A549 (cell line): ENCODE results near the gene DYNLT2. TPM values are rescaled to one million over a fixed set of nuclear protein-coding genes. Genes with fewer than 3 reads are reported as not detected.

Experiments
- ATAC-seq, 2 experiments: fragments of 200-7000 bp in 1 of 2; fragments of >200 bp in 1 of 2; cut with Nextera tagmentation in 1 of 2; cut with Tn5 transposase in 1 of 2; 3 replicates each; pipeline versions ENCODE4 v1.8.0 to v1.9.1; 2018 to 2020; ENCODE audit warnings: mild to moderate bottlenecking in 1 of 2, moderate library complexity in 1 of 2
- CTCF ChIA-PET: fragments of 300-600 bp; sonication (Branson Sonifier 250); formaldehyde crosslinking; extraction: SDS; loops from one replicate; lab custom pipeline; 2021; ENCODE audit warnings: antibody characterized with exemption, inconsistent platforms; lab: Yijun Ruan, JAX
- POLR2A ChIA-PET: fragments of 350-600 bp; formaldehyde crosslinking; extraction: SDS; loops from one replicate; lab custom pipeline; 2021; ENCODE audit warnings: antibody characterized with exemption, inconsistent platforms; lab: Yijun Ruan, JAX
- DNase-seq, 2 experiments: peaks; one replicate each; pipeline versions ENCODE4 v3.0.0 to v3.0.0-alpha.2; 2011 to 2016; ENCODE audit warnings: low read depth in 1 of 2, low spot score in 1 of 2
- FAIRE-seq: peaks from 2 replicates; lab custom pipeline; 2011; peaks lifted over from hg19 to GRCh38; lab: Jason Lieb, UNC
- H3K27ac ChIP-seq, 2 experiments: fragments of >200 bp; sonication (Bioruptor Twin); formaldehyde crosslinking; 3 replicates each; pipeline ENCODE4 v1.5.1; 2016 to 2017
- H3K4me1 ChIP-seq: fragments of >200 bp; sonication (Bioruptor Twin); formaldehyde crosslinking; 3 replicates; pipeline ENCODE4 v1.6.1; 2016
- H3K4me2 ChIP-seq: fragments of >200 bp; sonication (Bioruptor Twin); formaldehyde crosslinking; 3 replicates; pipeline ENCODE4 v1.6.1; 2016
- H3K4me3 ChIP-seq: fragments of >200 bp; sonication (Bioruptor Twin); formaldehyde crosslinking; 3 replicates; pipeline ENCODE4 v1.5.1; 2016
- H3K9me3 ChIP-seq: fragments of >200 bp; sonication (Bioruptor Twin); formaldehyde crosslinking; 3 replicates; pipeline ENCODE4 v1.6.1; 2016
- ATOH8 ChIP-seq: fragments of 250-450 bp; sonication (Bioruptor Pico); IDR thresholded peaks from 2 replicates; pipeline ENCODE4 v1.5.0; 2020; ENCODE audit warnings: low read depth, mild to moderate bottlenecking, moderate library complexity
- BHLHE40 ChIP-seq: IDR thresholded peaks from 2 replicates; pipeline ENCODE4 v1.6.1; 2012; ENCODE audit warnings: low read depth, low read length, inconsistent platforms
- CBX2 ChIP-seq: fragments of 200-600 bp; sonication (generic); IDR thresholded peaks from 2 replicates; pipeline ENCODE4 v1.6.1; 2016; ENCODE audit warnings: low read depth, mild to moderate bottlenecking, borderline replicate concordance
- CEBPB ChIP-seq, 2 experiments: fragments of >200 bp in 1 of 2; sonication (Bioruptor Twin) in 1 of 2; formaldehyde crosslinking in 1 of 2; IDR thresholded peaks; 2 replicates each; pipeline ENCODE4 v1.6.1; 2012 to 2016
- CHD2 ChIP-seq: fragments of 150-350 bp; IDR thresholded peaks from 2 replicates; pipeline ENCODE4 v1.6.1; 2014; ENCODE audit warnings: low read length; ENCODE audit not compliant: partially characterized antibody
- EHMT2 ChIP-seq: fragments of 200-600 bp; sonication (generic); IDR thresholded peaks from 2 replicates; pipeline ENCODE4 v1.6.1; 2016; ENCODE audit warnings: antibody characterized with exemption, low read depth, mild to moderate bottlenecking, moderate library complexity
- ESRRA ChIP-seq: fragments of 150-350 bp; IDR thresholded peaks from 2 replicates; pipeline ENCODE4 v1.6.1; 2014; ENCODE audit warnings: mild to moderate bottlenecking, low read length, borderline replicate concordance
- FOSB ChIP-seq: fragments of 250-450 bp; sonication (Bioruptor Pico); IDR thresholded peaks from 2 replicates; pipeline ENCODE4 v1.5.0; 2020; ENCODE audit warnings: mild to moderate bottlenecking, moderate library complexity
- FOXS1 ChIP-seq: fragments of 250-450 bp; sonication (Bioruptor Pico); IDR thresholded peaks from 2 replicates; pipeline ENCODE4 v1.5.0; 2020; ENCODE audit warnings: mild to moderate bottlenecking, moderate library complexity
- HDAC2 ChIP-seq: fragments of 200-600 bp; sonication (generic); IDR thresholded peaks from 2 replicates; pipeline ENCODE4 v1.6.1; 2016
- HOXB13 ChIP-seq: fragments of 250-450 bp; sonication (Bioruptor Pico); IDR thresholded peaks from 2 replicates; pipeline ENCODE4 v1.5.0; 2020; ENCODE audit warnings: low read depth, mild to moderate bottlenecking, moderate library complexity
- JUN ChIP-seq, 2 experiments: fragments of >200 bp; sonication (Bioruptor Twin); formaldehyde crosslinking; IDR thresholded peaks; 2 replicates in 1 of 2; 3 replicates in 1 of 2; pipeline ENCODE4 v1.6.1; 2016 to 2017
- JUNB ChIP-seq: fragments of >200 bp; sonication (Bioruptor Twin); formaldehyde crosslinking; IDR thresholded peaks from 2 replicates; pipeline ENCODE4 v1.6.1; 2016
- MAFK ChIP-seq: fragments of 450-650 bp; IDR thresholded peaks from 2 replicates; pipeline ENCODE4 v1.6.1; 2014; ENCODE audit not compliant: partially characterized antibody
- MAX ChIP-seq: IDR thresholded peaks from 2 replicates; pipeline ENCODE4 v1.6.1; 2012
- MYC ChIP-seq: IDR thresholded peaks from 2 replicates; pipeline ENCODE4 v1.6.1; 2012; ENCODE audit warnings: mild to moderate bottlenecking, inconsistent platforms, low read length, improper control_type of control experiment, borderline replicate concordance
- PHF8 ChIP-seq: fragments of 200-600 bp; sonication (generic); IDR thresholded peaks from 2 replicates; pipeline ENCODE4 v1.6.1; 2016; ENCODE audit warnings: low read depth, mild to moderate bottlenecking, antibody characterized with exemption, moderate library complexity, borderline replicate concordance
- REST ChIP-seq: fragments of 200-600 bp; sonication (generic); IDR thresholded peaks from 2 replicates; pipeline ENCODE4 v1.6.1; 2016; ENCODE audit warnings: antibody characterized with exemption, mild to moderate bottlenecking, moderate library complexity
- SREBF2 ChIP-seq: fragments of 450-650 bp; IDR thresholded peaks from 2 replicates; pipeline ENCODE4 v1.6.1; 2014; ENCODE audit warnings: mild to moderate bottlenecking, moderate library complexity
- ZC3H11A ChIP-seq: fragments of 450-650 bp; IDR thresholded peaks from 2 replicates; pipeline ENCODE4 v1.6.1; 2014; ENCODE audit warnings: antibody characterized with exemption, mild to moderate bottlenecking
- ZNF302 ChIP-seq: fragments of 250-450 bp; sonication (Bioruptor Pico); IDR thresholded peaks from 2 replicates; pipeline ENCODE4 v1.9.0; 2021; ENCODE audit warnings: inconsistent platforms, mild to moderate bottlenecking, moderate library complexity
- ZSCAN20 ChIP-seq: fragments of 250-450 bp; sonication (Bioruptor Pico); IDR thresholded peaks from 2 replicates; pipeline ENCODE4 v1.8.0; 2022; ENCODE audit warnings: mild to moderate bottlenecking, moderate library complexity
- WGBS: methylation state at CpG from one replicate; pipeline ENCODE4 v1.1.6; 2017; ENCODE audit errors: missing lambda C conversion rate; 5-methylcytosine and 5-hydroxymethylcytosine counted together
- polyA plus RNA-seq, 4 experiments: library from polyadenylated mRNA; depleted of rRNA in 3 of 4; stranded (reverse); fragments of >200 nt; fragmentation: RNase III in 1 of 4; extraction: RNeasy Plus Mini Kit Qiagen cat#74134 plus additional on column Dnase treatment in 1 of 4; gene quantifications; 2 replicates in 3 of 4; 3 replicates in 1 of 4; pipeline ENCODE4 v1.2.3, GENCODE V29; 2011 to 2017

DYNLT2 gene
- polyA plus RNA-seq, 2 of the 4 experiments (the other 2 are of a cell fraction): 1.1 to 2.0 TPM

- no peak for FAIRE-seq
- POLR2A ChIA-PET: no interaction called here
Measured at GRCh38 chr6:169692516-169692915, 58.9 kb downstream of the DYNLT2 start.

GRCh38 chr6:169691260-169691659 lies 60.1 kb downstream of the DYNLT2 start:
- TF ChIP-seq MYC (no peak), ZC3H11A (no peak), CEBPB (IDR thresholded peaks at IDR 0.05) (no peak), ZSCAN20 (CRISPR knock-in tag) (no peak), ATOH8 (CRISPR knock-in tag) (no peak), MAX (no peak), ESRRA (no peak), FOXS1 (CRISPR knock-in tag) (no peak), JUN (IDR thresholded peaks at IDR 0.05) (no peak), SREBF2 (no peak), CBX2 (no peak), FOSB (CRISPR knock-in tag) (no peak), EHMT2 (no peak), JUNB (no peak), PHF8 (no peak)
- ATAC-seq (no peak), FAIRE-seq (no peak), DNase-seq (no peak)
- H3K4me1 ChIP-seq: 0 out of 3 replicates have a peak, but pooled peaks cover 4% of the 10 kb centered on the region
- POLR2A ChIA-PET: no interaction called here
- CTCF ChIA-PET: interaction anchor here (0.9 kb wide), 1 partner anchor 27 kb away, joined by 3 read pairs; no protein-coding TSS in a partner anchor
- H3K9me3 ChIP-seq: peaks cover 8% of the 10 kb centered on the region; the same call in 2 of the 3 replicates
- no peak overlapping the region for H3K4me2 ChIP-seq
- H3K27ac ChIP-seq: no peak overlapping the region
- no peak overlapping the region for H3K4me3 ChIP-seq
- 95% methylated on average over 2 of the region's 2 CpGs for WGBS

More at GRCh38 chr6:169692516-169692915, 58.9 kb downstream of the DYNLT2 start:
- 96% methylated on average over 3 of the region's 3 CpGs for WGBS
- Histone ChIP-seq H3K9me3 (peaks cover 4% of the 10 kb centered on the region; the same call in 1 of the 3 replicates), H3K27ac (no peak overlapping the region), H3K4me1 (0 out of 3 replicates have a peak, but pooled peaks cover 4% of the 10 kb centered on the region), H3K4me3 (no peak overlapping the region), H3K4me2 (no peak overlapping the region)
- no peak for TF ChIP-seq CHD2
- TF ChIP-seq HOXB13 (CRISPR knock-in tag): no peak
- no peak for TF ChIP-seq HDAC2
- TF ChIP-seq BHLHE40: no peak
- TF ChIP-seq ZNF302: no peak
- no peak for TF ChIP-seq MAFK
- TF ChIP-seq MYC: no peak
- TF ChIP-seq SREBF2: no peak
- no peak for TF ChIP-seq EHMT2
- no peak for TF ChIP-seq REST
- no peak for ATAC-seq
- CTCF ChIA-PET: interaction anchor here (1.2 to 1.4 kb wide), 3 partner anchors 12 to 736 kb away, joined by 3 to 4 read pairs (median 3); no protein-coding TSS in a partner anchor
- no peak for DNase-seq

Other genes with a start within 250 kb of the DYNLT2 start
- gene WDR27, start 49.5 kb downstream of the DYNLT2 start, polyA plus RNA-seq (2011; rRNA removed): 31.4 and 36.1 TPM in 2 replicates
- gene WDR27, start 49.5 kb downstream of the DYNLT2 start, polyA plus RNA-seq (2017; fragmentation: RNase III; extraction: RNeasy Plus Mini Kit Qiagen cat#74134 plus additional on column Dnase treatment): 16.5 to 19.1 TPM (median 18.9 TPM) in 3 replicates
- gene C6orf120, start 49.4 kb downstream of the DYNLT2 start, polyA plus RNA-seq (2011; rRNA removed): 14.8 and 17.3 TPM in 2 replicates
- 11.2 to 14.1 TPM (median 13.1 TPM) in 3 replicates for gene C6orf120, start 49.4 kb downstream of the DYNLT2 start, polyA plus RNA-seq (2017; fragmentation: RNase III; extraction: RNeasy Plus Mini Kit Qiagen cat#74134 plus additional on column Dnase treatment)
- gene PHF10, start 27.1 kb downstream of the DYNLT2 start, polyA plus RNA-seq (2011; rRNA removed): 29.3 and 29.6 TPM in 2 replicates
- gene PHF10, start 27.1 kb downstream of the DYNLT2 start, polyA plus RNA-seq (2017; fragmentation: RNase III; extraction: RNeasy Plus Mini Kit Qiagen cat#74134 plus additional on column Dnase treatment): 21.9 to 23.3 TPM (median 22.6 TPM) in 3 replicates
- gene ERMARD, start 50 bp upstream of the DYNLT2 start, polyA plus RNA-seq (2011; rRNA removed): 22.5 and 22.8 TPM in 2 replicates
- 7.7 to 9.2 TPM (median 8.5 TPM) in 3 replicates for gene ERMARD, start 50 bp upstream of the DYNLT2 start, polyA plus RNA-seq (2017; fragmentation: RNase III; extraction: RNeasy Plus Mini Kit Qiagen cat#74134 plus additional on column Dnase treatment)